Measurements from ENCODE around the gene CAPNS1. TPM values are rescaled to one million over a fixed set of nuclear protein-coding genes. Genes with fewer than 3 reads are reported as not detected.

The CAPNS1 gene
- total and polyA plus RNA-seq, 9 of the 15 experiments (the other 6 are each of a cell fraction or from before 2014, with no cell fraction given), result 77.9 to 576 (median 258) TPM

DNA sequence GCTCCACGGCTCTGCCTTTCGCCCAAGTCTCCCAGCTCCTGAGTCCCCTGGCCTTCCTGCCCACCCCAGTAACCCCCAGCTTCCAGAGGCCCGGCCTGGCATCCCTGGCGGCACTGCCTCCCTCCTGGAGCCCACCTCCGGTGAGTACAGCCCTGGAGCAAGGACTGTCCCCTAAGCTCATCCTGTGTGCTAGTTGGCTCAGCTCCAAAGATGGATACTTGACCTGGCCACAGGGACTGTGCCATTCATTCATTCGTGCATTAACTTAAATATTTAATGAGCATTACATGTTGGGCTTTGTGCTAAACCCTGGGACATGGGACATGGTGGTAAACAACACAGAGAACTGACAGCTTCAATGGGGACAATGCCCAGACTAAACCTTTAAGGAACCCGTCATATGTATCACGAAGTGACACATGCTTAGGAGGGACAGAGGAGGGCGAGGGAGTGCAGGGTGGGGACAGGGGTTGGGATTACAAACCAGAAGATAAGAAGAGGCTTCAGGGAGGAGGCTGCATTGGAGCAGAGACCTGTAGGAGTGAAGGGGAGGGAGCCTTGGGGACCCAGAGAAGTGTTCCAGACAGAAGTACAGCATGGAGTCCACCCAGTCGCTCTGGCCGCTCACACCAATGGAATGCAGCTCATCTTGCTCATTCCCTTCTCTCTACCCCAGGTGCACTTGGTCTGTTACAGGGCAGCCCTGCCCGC, 35.9 kb upstream of the CAPNS1 start (continued):
- TF ChIP-seq, protein P1, sequence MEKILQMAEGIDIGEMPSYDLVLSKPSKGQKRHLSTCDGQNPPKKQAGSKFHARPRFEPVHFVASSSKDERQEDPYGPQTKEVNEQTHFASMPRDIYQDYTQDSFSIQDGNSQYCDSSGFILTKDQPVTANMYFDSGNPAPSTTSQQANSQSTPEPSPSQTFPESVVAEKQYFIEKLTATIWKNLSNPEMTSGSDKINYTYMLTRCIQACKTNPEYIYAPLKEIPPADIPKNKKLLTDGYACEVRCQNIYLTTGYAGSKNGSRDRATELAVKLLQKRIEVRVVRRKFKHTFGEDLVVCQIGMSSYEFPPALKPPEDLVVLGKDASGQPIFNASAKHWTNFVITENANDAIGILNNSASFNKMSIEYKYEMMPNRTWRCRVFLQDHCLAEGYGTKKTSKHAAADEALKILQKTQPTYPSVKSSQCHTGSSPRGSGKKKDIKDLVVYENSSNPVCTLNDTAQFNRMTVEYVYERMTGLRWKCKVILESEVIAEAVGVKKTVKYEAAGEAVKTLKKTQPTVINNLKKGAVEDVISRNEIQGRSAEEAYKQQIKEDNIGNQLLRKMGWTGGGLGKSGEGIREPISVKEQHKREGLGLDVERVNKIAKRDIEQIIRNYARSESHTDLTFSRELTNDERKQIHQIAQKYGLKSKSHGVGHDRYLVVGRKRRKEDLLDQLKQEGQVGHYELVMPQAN (IDR thresholded peaks at IDR 0.05; ENCODE audit: borderline replicate concordance), result peak; percentile 50; the same call in 1 of the 2 replicates
- peak; percentile 48; the same call in 1 of the 2 replicates for TF ChIP-seq GATA2 (CRISPR knock-in tag; IDR thresholded peaks at IDR 0.05)
- TF ChIP-seq SMC3 (conservative IDR thresholded peaks at IDR 0.05; ENCODE audit: insufficient read depth, low read depth, low read length), result no peak
- TF ChIP-seq HDAC1 (IDR thresholded peaks at IDR 0.05), result peak in 1 of 2 experiments; percentile 74; a peak in 1 of 4 replicates
- no peak for TF ChIP-seq SP1 (CRISPR knock-in tag; IDR thresholded peaks at IDR 0.05)
- no peak for TF ChIP-seq KDM5B (IDR thresholded peaks at IDR 0.05; ENCODE audit: insufficient replicate concordance, low read depth, low read length)
- TF ChIP-seq GATAD2B (IDR thresholded peaks at IDR 0.05; ENCODE audit: borderline replicate concordance), result no peak
- peak; percentile 60; the same call in 1 of the 2 replicates for TF ChIP-seq MTA2 (IDR thresholded peaks at IDR 0.05; ENCODE audit: low read depth)
- peak; percentile 21; the same call in 1 of the 2 replicates for TF ChIP-seq CTBP1 (IDR thresholded peaks at IDR 0.05; ENCODE audit: borderline replicate concordance)
- 0 out of 2 replicates have a peak, but pooled peaks have one; percentile 41 for TF ChIP-seq SMAD4 (CRISPR knock-in tag; conservative IDR thresholded peaks at IDR 0.05)
- 0 out of 2 replicates have a peak, but pooled peaks have one; percentile 37 for TF ChIP-seq SMARCE1 (IDR thresholded peaks at IDR 0.05)
- TF ChIP-seq, protein P2, sequence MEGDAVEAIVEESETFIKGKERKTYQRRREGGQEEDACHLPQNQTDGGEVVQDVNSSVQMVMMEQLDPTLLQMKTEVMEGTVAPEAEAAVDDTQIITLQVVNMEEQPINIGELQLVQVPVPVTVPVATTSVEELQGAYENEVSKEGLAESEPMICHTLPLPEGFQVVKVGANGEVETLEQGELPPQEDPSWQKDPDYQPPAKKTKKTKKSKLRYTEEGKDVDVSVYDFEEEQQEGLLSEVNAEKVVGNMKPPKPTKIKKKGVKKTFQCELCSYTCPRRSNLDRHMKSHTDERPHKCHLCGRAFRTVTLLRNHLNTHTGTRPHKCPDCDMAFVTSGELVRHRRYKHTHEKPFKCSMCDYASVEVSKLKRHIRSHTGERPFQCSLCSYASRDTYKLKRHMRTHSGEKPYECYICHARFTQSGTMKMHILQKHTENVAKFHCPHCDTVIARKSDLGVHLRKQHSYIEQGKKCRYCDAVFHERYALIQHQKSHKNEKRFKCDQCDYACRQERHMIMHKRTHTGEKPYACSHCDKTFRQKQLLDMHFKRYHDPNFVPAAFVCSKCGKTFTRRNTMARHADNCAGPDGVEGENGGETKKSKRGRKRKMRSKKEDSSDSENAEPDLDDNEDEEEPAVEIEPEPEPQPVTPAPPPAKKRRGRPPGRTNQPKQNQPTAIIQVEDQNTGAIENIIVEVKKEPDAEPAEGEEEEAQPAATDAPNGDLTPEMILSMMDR (IDR thresholded peaks at IDR 0.05 in 2 of 3, conservative IDR thresholded peaks at IDR 0.05 in 1 of 3; ENCODE audit: insufficient read depth in 2 of 3, low read depth in 1 of 3, low read length in 3 of 3), result peak in 2 of 3 experiments; percentile 9 to 14; a peak in 1 of 6 replicates
- TF ChIP-seq ARNT (IDR thresholded peaks at IDR 0.05), result peak in 1 of 2 experiments; percentile 34; a peak in 1 of 4 replicates
- TF ChIP-seq ZNF766 (CRISPR knock-in tag; conservative IDR thresholded peaks at IDR 0.05), result peak; percentile 72
- peak; percentile 93 for TF ChIP-seq NFIC (IDR thresholded peaks at IDR 0.05)
- no peak for TF ChIP-seq NFE2 (IDR thresholded peaks at IDR 0.05; ENCODE audit: low read depth)
- TF ChIP-seq ZBTB7A (IDR thresholded peaks at IDR 0.05; ENCODE audit: borderline replicate concordance, control insufficient read depth, low read depth, low read length), result peak; percentile 69; the same call in 1 of the 2 replicates
- TF ChIP-seq CSDE1 (IDR thresholded peaks at IDR 0.05), result no peak
- TF ChIP-seq ZFP36 (IDR thresholded peaks at IDR 0.05; ENCODE audit: low read depth, low read length, partially characterized antibody), result peak; percentile 56
- peak; percentile 35; the same call in 1 of the 2 replicates for TF ChIP-seq SOX6 (IDR thresholded peaks at IDR 0.05)
- TF ChIP-seq, protein P3, sequence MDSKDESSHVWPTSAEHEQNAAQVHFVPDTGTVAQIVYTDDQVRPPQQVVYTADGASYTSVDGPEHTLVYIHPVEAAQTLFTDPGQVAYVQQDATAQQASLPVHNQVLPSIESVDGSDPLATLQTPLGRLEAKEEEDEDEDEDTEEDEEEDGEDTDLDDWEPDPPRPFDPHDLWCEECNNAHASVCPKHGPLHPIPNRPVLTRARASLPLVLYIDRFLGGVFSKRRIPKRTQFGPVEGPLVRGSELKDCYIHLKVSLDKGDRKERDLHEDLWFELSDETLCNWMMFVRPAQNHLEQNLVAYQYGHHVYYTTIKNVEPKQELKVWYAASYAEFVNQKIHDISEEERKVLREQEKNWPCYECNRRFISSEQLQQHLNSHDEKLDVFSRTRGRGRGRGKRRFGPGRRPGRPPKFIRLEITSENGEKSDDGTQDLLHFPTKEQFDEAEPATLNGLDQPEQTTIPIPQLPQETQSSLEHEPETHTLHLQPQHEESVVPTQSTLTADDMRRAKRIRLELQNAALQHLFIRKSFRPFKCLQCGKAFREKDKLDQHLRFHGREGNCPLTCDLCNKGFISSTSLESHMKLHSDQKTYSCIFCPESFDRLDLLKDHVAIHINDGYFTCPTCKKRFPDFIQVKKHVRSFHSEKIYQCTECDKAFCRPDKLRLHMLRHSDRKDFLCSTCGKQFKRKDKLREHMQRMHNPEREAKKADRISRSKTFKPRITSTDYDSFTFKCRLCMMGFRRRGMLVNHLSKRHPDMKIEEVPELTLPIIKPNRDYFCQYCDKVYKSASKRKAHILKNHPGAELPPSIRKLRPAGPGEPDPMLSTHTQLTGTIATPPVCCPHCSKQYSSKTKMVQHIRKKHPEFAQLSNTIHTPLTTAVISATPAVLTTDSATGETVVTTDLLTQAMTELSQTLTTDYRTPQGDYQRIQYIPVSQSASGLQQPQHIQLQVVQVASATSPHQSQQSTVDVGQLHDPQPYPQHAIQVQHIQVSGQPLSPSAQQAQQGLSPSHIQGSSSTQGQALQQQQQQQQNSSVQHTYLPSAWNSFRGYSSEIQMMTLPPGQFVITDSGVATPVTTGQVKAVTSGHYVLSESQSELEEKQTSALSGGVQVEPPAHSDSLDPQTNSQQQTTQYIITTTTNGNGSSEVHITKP (IDR thresholded peaks at IDR 0.05; ENCODE audit: partially characterized antibody), result peak; percentile 83

Data from K562 (cell line).